ENCODE results near the gene TIMM10. TPM values are rescaled to one million over a fixed set of nuclear protein-coding genes. Genes with fewer than 3 reads are reported as not detected.
A peak's percentile ranks its signal among the peaks of the same experiment; 100 is the strongest.

Gene TIMM10
- total RNA-seq, 4 donors from 2014 or later: 26.2 to 43.0 (median 40.1) TPM

DNA sequence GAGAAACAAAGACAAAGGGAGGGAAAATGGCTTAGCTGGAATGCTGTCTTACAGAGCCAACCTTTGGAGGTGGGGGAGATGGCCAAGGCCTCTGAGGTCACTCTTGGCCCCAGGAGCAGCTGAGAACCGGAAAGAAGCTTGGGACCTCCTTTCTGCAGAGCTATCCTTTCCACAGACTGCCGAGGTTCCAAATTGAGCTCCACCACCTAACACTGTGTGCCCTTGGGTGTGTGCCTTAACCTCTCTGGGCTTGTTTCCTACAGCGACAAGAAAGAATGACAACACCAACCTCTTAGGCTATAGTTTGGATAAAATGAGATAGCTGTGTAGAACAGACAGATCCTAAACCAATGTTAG, 47.0 kb downstream of the TIMM10 start:
- H3K4me1 ChIP-seq: peaks cover 27% of the 10 kb centered on the region
- no peak for DNase-seq (ENCODE audit: low spot score in 2 of 2)
- peaks cover 15% of the 10 kb centered on the region for H3K27me3 ChIP-seq
- no peak overlapping the region for H3K27ac ChIP-seq
- H3K9me3 ChIP-seq: no peaks in the 10 kb centered on the region
- H3K36me3 ChIP-seq: peaks cover 39% of the 10 kb centered on the region
- TF ChIP-seq, protein P1, sequence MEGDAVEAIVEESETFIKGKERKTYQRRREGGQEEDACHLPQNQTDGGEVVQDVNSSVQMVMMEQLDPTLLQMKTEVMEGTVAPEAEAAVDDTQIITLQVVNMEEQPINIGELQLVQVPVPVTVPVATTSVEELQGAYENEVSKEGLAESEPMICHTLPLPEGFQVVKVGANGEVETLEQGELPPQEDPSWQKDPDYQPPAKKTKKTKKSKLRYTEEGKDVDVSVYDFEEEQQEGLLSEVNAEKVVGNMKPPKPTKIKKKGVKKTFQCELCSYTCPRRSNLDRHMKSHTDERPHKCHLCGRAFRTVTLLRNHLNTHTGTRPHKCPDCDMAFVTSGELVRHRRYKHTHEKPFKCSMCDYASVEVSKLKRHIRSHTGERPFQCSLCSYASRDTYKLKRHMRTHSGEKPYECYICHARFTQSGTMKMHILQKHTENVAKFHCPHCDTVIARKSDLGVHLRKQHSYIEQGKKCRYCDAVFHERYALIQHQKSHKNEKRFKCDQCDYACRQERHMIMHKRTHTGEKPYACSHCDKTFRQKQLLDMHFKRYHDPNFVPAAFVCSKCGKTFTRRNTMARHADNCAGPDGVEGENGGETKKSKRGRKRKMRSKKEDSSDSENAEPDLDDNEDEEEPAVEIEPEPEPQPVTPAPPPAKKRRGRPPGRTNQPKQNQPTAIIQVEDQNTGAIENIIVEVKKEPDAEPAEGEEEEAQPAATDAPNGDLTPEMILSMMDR (IDR thresholded peaks at IDR 0.05): no peak
- TF ChIP-seq POLR2AphosphoS5 (IDR thresholded peaks at IDR 0.05): no peak
- no peak for TF ChIP-seq POLR2A (IDR thresholded peaks at IDR 0.05)
- no peak for TF ChIP-seq EP300 (IDR thresholded peaks at IDR 0.05)
- WGBS: 66% methylated on average over 3 of the region's 3 CpGs
- H3K4me3 ChIP-seq: no peak overlapping the region

DNA sequence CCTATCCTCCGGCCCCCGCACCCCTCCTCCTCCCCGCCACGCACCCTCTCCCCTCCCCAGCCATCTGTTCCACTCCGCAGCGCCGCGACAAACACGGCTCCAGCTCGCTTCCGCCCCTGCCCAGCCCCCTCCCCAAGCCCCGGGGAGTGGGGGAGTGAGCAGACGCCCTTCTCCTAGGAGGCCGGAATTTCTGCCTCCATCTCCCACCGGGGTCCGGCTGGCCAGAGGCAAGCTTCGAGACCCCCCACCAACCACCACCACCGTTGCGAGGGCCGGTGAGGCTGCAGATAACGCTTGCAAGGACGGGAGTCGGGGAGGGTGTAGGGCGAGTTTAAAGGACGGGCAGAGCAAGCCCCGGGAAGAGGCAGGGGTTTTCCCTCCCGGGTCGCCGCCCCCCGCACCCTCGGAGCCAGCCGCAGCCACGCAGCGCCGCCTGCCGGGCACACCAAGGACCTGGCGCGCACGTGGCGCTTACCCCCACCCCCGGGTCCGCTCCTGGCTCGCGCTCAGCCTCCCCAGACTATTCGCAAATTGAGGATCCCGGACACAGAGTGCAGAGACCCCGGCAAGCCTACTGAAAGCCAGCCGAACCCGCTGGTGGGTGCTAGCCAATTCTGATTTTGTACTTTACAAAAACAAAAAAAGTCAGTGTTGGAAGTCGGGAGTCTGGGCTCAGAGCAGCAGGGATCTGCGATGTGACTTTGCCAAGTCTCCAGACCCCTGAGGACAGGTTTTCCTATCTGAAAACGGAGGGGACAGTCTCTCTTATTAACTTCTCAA, 47.6 kb downstream of the TIMM10 start:
- peaks cover 27% of the 10 kb centered on the region for H3K4me1 ChIP-seq
- H3K27ac ChIP-seq: no peak overlapping the region
- peak overlapping the region; percentile 22 for H3K4me3 ChIP-seq
- peaks cover 33% of the 10 kb centered on the region for H3K36me3 ChIP-seq
- 38% methylated on average over 29 of the region's 52 CpGs for WGBS
- no peak for DNase-seq (ENCODE audit: low spot score in 2 of 2)
- H3K27me3 ChIP-seq: peaks cover 15% of the 10 kb centered on the region
- TF ChIP-seq, protein P1 (IDR thresholded peaks at IDR 0.05): peak; percentile 36 to 66
- no peak for TF ChIP-seq EP300 (IDR thresholded peaks at IDR 0.05)
- no peaks in the 10 kb centered on the region for H3K9me3 ChIP-seq

DNA sequence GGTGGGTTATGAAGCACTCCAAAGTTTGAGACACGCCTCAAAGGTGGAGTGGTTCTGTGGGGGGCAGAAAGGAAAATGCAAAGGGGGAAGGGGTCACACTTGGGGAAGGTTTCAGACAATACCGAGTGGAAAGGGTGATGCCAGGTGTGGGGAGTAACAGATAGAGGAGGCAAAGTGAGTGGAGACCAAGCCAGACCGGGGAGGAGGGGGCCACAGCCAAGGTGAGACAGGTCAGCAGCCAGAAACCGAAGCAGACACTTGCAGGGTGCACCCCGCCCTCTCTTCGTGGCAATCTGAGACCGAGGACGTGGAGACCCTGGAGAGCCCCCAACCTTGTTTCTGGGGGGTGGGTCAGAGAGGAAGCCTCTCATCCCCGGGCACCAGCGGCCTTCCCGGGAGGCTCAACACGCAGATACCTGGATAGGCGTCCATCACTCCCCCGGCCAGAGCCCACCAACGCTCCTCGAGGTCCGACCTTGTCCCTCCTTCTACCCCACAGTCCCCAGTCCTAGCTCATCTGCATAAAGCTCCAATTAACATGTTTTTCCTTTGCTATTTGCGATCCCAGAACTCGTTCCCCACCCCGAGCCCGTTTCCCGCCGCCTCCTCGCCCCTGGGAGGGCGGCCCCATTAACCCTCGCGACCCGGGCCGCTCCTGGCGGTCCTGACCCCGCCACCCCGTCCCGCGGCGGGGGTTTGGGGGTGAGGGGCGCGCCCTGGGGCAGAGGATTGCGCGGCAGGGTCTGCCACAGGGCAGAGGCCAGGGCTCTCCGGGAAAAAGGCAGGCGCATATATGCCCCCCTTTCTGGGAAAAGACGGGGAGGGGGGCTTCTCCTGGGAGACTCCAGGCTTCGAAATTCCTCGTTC, 48.4 kb downstream of the TIMM10 start:
- Histone ChIP-seq H3K9me3 (no peaks in the 10 kb centered on the region), H3K27me3 (peaks cover 15% of the 10 kb centered on the region), H3K4me3 (peak overlapping the region; percentile 22), H3K4me1 (peaks cover 27% of the 10 kb centered on the region), H3K36me3 (peaks cover 26% of the 10 kb centered on the region), H3K27ac (no peak overlapping the region)
- 35% methylated on average over 44 of the region's 44 CpGs for WGBS
- TF ChIP-seq POLR2AphosphoS5 (IDR thresholded peaks at IDR 0.05) (no peak), POLR2A (IDR thresholded peaks at IDR 0.05) (no peak), EP300 (IDR thresholded peaks at IDR 0.05) (no peak)
- TF ChIP-seq, protein P1 (IDR thresholded peaks at IDR 0.05): no peak
- DNase-seq (ENCODE audit: low spot score in 2 of 2): no peak

DNA sequence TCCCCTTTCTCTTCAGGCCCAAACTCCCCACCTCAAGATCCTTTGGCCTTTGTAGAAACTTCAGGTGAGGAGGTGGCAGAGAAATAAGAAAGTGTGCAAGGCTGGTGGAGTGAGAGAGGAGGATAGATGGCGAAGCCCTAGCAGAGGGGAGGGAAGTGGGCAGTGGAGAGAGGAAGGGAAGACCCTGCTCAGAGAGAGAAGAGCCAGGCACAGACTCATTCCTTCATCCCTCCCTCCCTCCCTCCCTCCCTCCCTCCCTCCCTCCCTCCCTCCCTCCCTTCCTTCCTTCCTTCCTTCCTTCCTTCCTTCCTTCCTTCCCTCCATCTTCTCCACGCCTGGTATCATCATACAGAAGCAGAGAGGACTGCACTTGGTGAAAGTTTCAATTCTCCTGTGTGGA, 49.2 kb downstream of the TIMM10 start:
- peaks cover 35% of the 10 kb centered on the region for H3K4me1 ChIP-seq
- H3K4me3 ChIP-seq: no peak overlapping the region
- peaks cover 15% of the 10 kb centered on the region for H3K27me3 ChIP-seq
- H3K27ac ChIP-seq: no peak overlapping the region
- no peaks in the 10 kb centered on the region for H3K9me3 ChIP-seq
- 47% methylated on average over 2 of the region's 2 CpGs for WGBS
- no peak for DNase-seq (ENCODE audit: low spot score in 2 of 2)
- H3K36me3 ChIP-seq: peaks cover 20% of the 10 kb centered on the region
- no peak for TF ChIP-seq POLR2AphosphoS5 (IDR thresholded peaks at IDR 0.05)
- TF ChIP-seq, protein P1 (IDR thresholded peaks at IDR 0.05): no peak
- TF ChIP-seq POLR2A (IDR thresholded peaks at IDR 0.05): no peak
- TF ChIP-seq EP300 (IDR thresholded peaks at IDR 0.05): no peak
